GM12873 (cell line): ENCODE measurements around the gene PROB1.

ENCODE experiments used
- TF ChIP-seq, protein P1 (sequence below): IDR thresholded peaks from 2 replicates; pipeline ENCODE4 v1.5.1; 2012; ENCODE audit warnings: low read depth, mild to moderate bottlenecking, moderate library complexity, low read length, control low read depth; ENCODE audit not compliant: insufficient read depth; ENCODE audit errors: missing control alignments

Gene PROB1

DNA sequence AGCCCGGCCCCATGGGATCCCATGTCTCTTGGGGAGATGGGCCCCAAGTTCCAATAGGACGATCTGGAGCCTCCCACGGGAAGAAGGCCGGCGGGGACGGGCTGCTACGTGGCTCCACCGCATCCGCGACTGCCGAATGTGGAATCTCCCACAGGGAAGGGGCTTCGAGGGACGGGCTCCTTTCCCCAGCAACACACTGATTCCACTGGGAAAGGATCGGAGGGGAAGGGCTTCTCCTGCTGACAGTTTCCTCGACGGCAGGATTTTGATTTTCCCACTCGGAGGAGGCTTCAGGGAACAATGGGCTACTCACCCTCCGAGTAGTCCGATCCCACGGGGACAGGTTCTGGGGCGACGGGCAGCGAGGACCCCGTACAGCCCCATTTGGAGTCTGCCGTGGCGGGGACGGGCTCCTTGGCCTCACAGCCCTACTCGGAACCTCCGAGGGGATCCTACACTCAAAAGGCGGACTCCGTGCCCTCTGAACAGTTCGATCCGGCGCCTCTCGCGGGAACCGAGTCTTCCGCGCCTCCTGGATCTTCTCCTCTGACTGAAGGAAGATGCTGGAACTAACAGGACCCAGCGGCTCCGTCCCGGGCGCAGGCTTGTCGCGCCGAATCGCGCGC lies 1.3 kb downstream of the PROB1 start:
- TF ChIP-seq, protein P1, sequence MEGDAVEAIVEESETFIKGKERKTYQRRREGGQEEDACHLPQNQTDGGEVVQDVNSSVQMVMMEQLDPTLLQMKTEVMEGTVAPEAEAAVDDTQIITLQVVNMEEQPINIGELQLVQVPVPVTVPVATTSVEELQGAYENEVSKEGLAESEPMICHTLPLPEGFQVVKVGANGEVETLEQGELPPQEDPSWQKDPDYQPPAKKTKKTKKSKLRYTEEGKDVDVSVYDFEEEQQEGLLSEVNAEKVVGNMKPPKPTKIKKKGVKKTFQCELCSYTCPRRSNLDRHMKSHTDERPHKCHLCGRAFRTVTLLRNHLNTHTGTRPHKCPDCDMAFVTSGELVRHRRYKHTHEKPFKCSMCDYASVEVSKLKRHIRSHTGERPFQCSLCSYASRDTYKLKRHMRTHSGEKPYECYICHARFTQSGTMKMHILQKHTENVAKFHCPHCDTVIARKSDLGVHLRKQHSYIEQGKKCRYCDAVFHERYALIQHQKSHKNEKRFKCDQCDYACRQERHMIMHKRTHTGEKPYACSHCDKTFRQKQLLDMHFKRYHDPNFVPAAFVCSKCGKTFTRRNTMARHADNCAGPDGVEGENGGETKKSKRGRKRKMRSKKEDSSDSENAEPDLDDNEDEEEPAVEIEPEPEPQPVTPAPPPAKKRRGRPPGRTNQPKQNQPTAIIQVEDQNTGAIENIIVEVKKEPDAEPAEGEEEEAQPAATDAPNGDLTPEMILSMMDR: no peak

DNA sequence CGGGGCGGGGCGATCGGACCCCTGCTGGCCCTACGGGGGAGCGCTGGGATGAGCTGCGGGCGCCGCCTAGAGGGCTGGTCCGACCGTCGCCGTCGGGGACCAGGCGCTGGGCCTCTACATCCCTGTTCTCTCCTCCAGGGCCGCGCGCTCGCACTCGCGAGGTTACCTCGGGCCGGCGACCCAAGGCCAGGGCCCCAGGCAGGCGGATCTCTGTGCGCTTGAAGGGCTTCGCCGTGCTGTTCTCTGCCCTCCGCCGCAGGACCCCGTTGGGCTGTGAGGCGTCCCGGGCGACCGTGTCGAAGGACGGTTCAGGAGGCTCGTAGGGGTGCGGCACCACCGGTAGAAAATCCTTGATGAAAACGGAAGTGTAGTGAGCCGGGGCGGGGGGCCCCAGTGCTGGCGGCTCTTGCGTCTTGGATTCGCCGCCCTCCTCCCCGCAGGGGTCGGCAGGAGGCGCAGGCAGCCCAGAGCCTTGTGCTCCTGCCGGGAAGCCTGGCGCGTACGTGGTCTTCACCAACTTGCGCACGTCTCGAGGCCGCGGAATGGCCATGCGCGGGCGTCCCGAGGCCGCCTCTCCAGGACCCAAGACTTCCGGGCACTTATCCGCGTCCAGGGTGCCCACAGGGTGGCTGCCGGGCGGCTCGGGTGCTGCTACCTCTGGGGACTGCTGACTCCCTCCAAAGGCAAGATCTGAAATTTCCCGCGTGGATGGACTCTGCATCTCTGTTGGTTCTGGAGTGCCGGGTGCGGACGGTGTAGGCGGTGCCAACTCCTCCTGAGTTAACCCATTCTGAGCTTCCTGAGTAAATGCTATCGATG lies 2.0 kb downstream of the PROB1 start:
- TF ChIP-seq, protein P1: peak; percentile 96

DNA sequence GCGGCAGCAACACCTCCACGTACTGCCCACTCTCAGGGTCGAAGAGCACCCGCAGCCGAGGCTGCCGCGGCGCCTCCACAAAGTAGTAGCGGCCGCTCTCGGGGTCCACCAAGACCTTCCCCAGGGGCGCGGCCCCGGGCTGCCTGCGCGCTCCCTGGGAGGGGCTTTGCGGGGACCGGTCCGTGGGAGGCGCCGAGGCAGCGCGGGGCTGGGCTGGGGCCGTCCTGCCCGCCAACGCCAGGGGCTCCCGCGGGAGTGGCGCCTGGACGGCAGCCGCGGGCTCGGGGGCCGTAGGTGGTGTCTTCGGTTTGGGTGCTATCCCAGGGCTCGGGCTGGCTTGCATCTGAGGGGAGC lies 2.6 kb downstream of the PROB1 start:
- TF ChIP-seq, protein P1: no peak

DNA sequence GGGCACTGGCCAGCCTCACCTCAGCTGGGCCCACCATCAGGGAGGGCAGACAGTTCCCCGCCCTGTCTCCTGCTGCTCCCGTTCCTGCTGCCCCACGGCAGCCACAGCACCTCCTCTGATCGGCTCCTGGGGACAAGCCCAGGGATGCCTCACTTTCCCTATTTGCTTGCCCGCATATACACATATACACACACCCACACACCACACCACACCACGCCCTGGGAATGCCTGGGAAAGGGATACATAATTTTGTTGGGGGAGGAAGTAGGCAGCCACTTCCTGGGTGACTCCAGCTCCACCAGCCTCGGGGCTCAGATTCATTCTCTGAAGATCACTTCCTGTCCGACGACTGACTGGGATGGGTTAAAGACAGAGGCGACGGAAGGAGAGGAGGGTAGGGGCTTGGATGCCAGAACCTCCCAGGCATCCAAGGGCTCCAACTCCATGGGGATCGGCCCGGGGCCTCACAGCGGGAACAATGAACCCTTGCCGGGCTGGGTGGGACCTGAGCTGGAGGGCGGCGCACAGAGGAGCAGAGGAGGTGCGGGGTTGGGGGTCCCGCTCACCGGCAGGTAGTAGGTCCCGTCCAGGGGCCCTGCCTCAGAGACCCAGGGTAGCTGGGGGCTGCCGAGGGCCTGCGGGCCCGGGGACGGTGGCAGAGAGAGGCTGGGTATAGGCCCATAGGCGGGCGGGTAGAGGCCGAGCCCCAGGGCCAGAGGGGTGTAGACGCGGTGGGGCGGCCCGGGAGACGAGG lies 3.2 kb downstream of the PROB1 start:
- TF ChIP-seq, protein P1: no peak

DNA sequence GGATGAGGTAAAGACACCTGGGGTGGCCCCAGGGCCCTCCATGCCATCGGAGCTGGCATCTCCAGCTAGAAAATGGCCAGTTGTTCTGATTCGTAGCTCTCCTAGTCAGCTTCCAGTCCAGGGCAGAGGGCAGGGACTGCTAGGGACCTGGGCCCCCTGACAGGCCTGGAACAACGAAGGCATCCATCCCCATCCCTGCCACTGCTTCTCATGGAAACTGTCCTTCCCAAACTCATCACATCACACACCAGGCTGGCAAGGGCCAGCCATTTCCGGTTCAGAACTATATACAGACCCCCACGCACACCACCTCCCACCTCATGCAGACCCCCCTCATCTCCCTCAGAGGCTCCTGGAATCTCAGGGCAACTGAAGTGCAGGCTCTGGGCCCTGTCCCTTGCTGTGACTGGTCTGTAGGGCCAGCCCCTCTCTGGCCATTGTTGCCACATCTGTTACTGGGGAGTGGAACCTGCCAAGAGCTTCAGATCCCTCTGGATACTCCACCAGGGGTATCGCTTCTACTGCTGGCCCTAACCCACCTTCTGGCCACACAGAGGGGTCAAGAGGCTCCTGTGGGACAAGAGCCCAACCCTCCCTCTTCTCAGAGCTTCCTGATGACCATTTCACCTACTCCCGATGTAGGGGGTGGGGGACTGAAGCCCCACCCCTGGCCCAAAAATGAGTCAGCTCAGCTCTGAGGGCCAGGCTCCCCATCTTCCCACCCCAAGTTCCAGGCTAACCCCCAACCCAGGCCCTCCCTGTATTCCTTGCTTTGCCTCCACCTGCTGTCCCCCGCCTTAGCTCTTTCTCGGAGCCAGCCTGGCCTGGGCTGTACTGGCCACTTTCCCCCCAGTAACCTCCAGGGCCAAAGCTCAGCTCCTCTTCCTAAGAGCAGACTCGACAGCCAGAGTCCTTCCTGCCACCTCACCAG lies 4.0 kb downstream of the PROB1 start:
- TF ChIP-seq, protein P1: no peak

DNA sequence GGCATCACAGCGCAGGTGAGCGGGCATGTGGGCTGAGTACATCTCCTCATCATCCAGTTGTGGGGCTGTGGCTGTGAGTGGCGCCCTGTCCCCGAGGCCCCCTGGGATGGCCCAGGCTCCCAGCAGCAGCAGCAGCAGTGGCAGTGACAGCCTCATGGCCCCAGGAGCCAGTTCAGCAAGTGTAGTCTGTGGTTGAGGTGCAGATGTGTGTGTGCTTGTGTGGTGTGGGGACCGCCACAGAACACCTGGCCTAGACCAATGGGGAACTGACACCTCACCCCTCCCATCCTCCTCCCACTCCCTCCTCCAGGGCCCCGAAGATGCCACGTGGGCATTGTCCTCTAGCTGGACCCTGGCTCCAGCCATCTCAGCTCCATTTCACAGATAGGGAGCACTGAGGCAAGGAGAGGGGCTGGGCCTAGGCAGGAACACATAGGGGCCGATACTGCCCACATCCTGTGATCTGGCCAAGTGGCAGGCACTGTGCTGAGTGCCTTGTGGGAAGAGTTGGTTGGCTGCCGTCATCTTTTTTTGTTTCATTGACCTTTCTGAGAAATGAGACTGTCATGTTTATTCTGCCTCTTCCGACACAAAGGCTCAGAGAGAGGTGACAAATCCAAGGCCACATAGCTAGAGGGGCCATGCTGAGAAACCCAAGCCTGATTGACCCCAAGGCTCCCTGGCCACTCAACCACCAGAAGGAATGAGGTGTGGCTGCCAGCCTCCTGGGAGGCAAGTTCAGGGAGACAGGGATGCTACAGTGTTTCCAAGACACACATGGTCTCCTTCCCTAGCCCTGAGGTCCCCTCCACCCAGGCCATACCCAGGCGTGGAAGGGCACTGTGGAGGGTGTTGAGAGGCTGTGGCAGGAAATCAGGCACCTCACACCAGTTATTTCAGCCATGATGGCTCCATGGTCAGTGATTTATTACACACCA lies 4.9 kb downstream of the PROB1 start, which contains the start of gene MZB1:
Gene MZB1 (minus strand): TSS at position 213 of the 938 bp plus-strand sequence. CDS start 57 bp downstream, at position 156.
- TF ChIP-seq, protein P1: no peak
